ENCODE measurements around the gene ALDH1L1. TPM values are rescaled to one million over a fixed set of nuclear protein-coding genes. Genes with fewer than 3 reads are reported as not detected.

Gene ALDH1L1
- total RNA-seq, 4 donors from 2014 or later: 2.3 to 8.1 (median 6.0) TPM

GRCh38 chr3:126110431-126111125, 69.8 kb downstream of the ALDH1L1 start:
- TF ChIP-seq POLR2A (IDR thresholded peaks at IDR 0.05): no peak
- TF ChIP-seq, protein P1, sequence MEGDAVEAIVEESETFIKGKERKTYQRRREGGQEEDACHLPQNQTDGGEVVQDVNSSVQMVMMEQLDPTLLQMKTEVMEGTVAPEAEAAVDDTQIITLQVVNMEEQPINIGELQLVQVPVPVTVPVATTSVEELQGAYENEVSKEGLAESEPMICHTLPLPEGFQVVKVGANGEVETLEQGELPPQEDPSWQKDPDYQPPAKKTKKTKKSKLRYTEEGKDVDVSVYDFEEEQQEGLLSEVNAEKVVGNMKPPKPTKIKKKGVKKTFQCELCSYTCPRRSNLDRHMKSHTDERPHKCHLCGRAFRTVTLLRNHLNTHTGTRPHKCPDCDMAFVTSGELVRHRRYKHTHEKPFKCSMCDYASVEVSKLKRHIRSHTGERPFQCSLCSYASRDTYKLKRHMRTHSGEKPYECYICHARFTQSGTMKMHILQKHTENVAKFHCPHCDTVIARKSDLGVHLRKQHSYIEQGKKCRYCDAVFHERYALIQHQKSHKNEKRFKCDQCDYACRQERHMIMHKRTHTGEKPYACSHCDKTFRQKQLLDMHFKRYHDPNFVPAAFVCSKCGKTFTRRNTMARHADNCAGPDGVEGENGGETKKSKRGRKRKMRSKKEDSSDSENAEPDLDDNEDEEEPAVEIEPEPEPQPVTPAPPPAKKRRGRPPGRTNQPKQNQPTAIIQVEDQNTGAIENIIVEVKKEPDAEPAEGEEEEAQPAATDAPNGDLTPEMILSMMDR (IDR thresholded peaks at IDR 0.05): no peak
- peak in 1 of 2 donors; percentile 72 for DNase-seq (ENCODE audit: low spot score in 2 of 2)
- no peak overlapping the region for H3K4me3 ChIP-seq (ENCODE audit: low read depth, poor library complexity, severe bottlenecking)

DNA sequence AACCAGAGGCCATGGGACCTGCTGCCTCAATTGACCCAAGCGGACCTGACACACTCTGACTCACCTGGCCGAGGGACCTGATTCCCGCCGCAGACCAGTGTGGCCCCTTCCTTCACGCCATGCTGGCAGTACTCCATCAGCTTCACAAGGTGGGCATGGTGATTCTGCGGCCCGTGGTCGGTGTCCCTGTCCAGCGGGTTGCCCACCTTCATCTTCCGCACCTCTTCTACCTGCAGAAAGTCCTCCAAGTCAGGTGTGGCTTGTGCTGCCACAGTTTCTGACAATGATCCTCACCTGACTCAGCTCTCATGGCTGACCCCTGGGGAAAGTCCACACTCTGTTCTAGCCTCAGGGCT, 70.5 kb downstream of the ALDH1L1 start:
- intact Hi-C loops (cut with DNase I; ENCODE audit: low total_unique reads): no loop called here
- no peak overlapping the region for H3K4me3 ChIP-seq (ENCODE audit: low read depth, poor library complexity, severe bottlenecking)
- 95 to 96% methylated on average over 10 of the region's 10 CpGs for WGBS, 2 donors
- DNase-seq (ENCODE audit: low spot score in 2 of 2): peak in 1 of 2 donors; percentile 76
- TF ChIP-seq POLR2A (IDR thresholded peaks at IDR 0.05): no peak
- TF ChIP-seq, protein P1 (IDR thresholded peaks at IDR 0.05): no peak

More at GRCh38 chr3:126110431-126111125, 69.8 kb downstream of the ALDH1L1 start:
- intact Hi-C loops (cut with DNase I; ENCODE audit: low total_unique reads): no loop called here
- WGBS, 2 donors: 89 to 90% methylated on average over 12 of the region's 12 CpGs

DNA sequence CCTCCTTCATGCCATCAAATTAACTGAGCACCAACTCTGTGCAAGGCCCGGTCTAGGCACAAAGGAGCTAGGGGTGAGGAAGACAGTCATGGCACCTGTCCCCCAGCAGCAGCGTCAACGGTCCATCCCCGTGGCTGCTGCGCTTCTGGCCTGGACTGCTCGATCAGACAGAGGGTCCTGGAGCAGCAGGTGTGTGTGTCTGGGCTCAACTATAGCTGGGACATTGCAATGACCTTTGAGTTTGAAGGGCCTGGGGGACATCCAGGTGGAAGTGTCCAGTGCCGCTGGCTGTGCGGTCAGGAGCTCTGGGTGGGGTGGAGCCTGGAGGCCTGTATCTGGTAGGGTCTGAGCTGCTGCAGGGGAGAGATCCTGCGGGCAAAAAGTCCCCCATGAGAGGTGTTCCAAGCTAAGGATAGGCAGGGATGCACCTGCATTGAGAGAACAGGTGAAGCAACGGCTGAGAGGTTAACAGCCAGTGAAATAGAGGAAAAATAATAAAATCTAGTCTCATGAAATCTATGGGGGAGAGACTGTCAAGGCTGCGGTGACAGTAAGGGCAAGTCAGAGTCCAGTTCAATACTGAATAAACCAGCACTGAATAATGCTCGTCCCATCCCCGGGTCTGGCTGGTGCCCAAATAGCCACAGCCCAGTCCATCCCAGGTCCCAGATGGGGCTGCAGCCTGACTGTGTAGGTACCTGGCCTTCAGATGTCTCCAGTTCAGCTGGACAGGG, 71.1 kb downstream of the ALDH1L1 start:
- peak in 1 of 2 donors; percentile 64 for DNase-seq (ENCODE audit: low spot score in 2 of 2)
- WGBS, 2 donors: 88% methylated on average over 12 to 13 of the region's 13 CpGs
- no peak overlapping the region for H3K4me3 ChIP-seq (ENCODE audit: low read depth, poor library complexity, severe bottlenecking)
- intact Hi-C loops (cut with DNase I; ENCODE audit: low total_unique reads): no loop called here
- no peak for TF ChIP-seq POLR2A (IDR thresholded peaks at IDR 0.05)
- TF ChIP-seq, protein P1 (IDR thresholded peaks at IDR 0.05): no peak

- WGBS, 2 donors: 84 to 94% methylated on average over 5 of the region's 5 CpGs
- H3K4me3 ChIP-seq (ENCODE audit: low read depth, poor library complexity, severe bottlenecking): no peak overlapping the region
- DNase-seq (ENCODE audit: low spot score in 2 of 2): no peak
- TF ChIP-seq, protein P1 (IDR thresholded peaks at IDR 0.05): no peak
- TF ChIP-seq POLR2A (IDR thresholded peaks at IDR 0.05): no peak
- intact Hi-C loops (cut with DNase I; ENCODE audit: low total_unique reads): no loop called here
These were observed 71.7 kb downstream of the ALDH1L1 start for GRCh38 chr3:126108676-126109050.

GRCh38 chr3:126107957-126108675, 72.3 kb downstream of the ALDH1L1 start:
- intact Hi-C loops (cut with DNase I; ENCODE audit: low total_unique reads): no loop called here
- TF ChIP-seq POLR2A (IDR thresholded peaks at IDR 0.05): no peak
- TF ChIP-seq, protein P1 (IDR thresholded peaks at IDR 0.05): no peak
- no peak overlapping the region for H3K4me3 ChIP-seq (ENCODE audit: low read depth, poor library complexity, severe bottlenecking)
- WGBS, 2 donors: 89 to 94% methylated on average over 8 of the region's 8 CpGs
- peak in 1 of 2 donors; percentile 79 for DNase-seq (ENCODE audit: low spot score in 2 of 2)
